ENCODE data around the gene PKDCC.
"Not testable (repeated sequence)": the region's sequence is repeated elsewhere in the genome, so short reads cannot be mapped to it uniquely, and the experiment has no call there.

PKDCC gene

GRCh38 chr2:42050703-42051542, 3.1 kb downstream of the PKDCC start:
- no peak for DNase-seq

- DNase-seq = no peak
Measured at GRCh38 chr2:42051543-42052235, 3.9 kb downstream of the PKDCC start.

- no peak for DNase-seq
Measured at GRCh38 chr2:42052702-42053481, 5.1 kb downstream of the PKDCC start.

GRCh38 chr2:42053482-42053790, 5.6 kb downstream of the PKDCC start:
- DNase-seq = no peak

GRCh38 chr2:42053791-42054701, 6.2 kb downstream of the PKDCC start:
- no peak for DNase-seq

GRCh38 chr2:42054714-42055430, 7.1 kb downstream of the PKDCC start:
- no peak for DNase-seq

GRCh38 chr2:42055573-42056514, 8.0 kb downstream of the PKDCC start:
- no peak for DNase-seq

- no peak for DNase-seq
Measured at GRCh38 chr2:42057159-42057901, 9.5 kb downstream of the PKDCC start.

- no peak for DNase-seq
Measured at GRCh38 chr2:42057902-42058450, 10.2 kb downstream of the PKDCC start.

- DNase-seq = no peak
Measured at GRCh38 chr2:42059261-42059898, 11.6 kb downstream of the PKDCC start.

- DNase-seq = no peak
Measured at GRCh38 chr2:42060028-42060427, 12.2 kb downstream of the PKDCC start.

GRCh38 chr2:42060718-42061619, 13.1 kb downstream of the PKDCC start:
- no peak for DNase-seq

- DNase-seq = no peak
Measured at GRCh38 chr2:42061839-42062238, 14.0 kb downstream of the PKDCC start.

GRCh38 chr2:42063431-42064171, 15.8 kb downstream of the PKDCC start:
- no peak for DNase-seq

- DNase-seq = no peak
Measured at GRCh38 chr2:42064417-42064942, 16.7 kb downstream of the PKDCC start.

- not testable (repeated sequence) for DNase-seq
Measured at GRCh38 chr2:42065753-42066152, 17.9 kb downstream of the PKDCC start.

- DNase-seq = not testable (repeated sequence)
Measured at GRCh38 chr2:42067001-42067400, 19.2 kb downstream of the PKDCC start.

Data from CD4-positive, alpha-beta T cell treated with Interleukin-12 subunit alpha and Interleukin-12 subunit beta, for 1 hour (primary cell).